GM12872 (cell line): ENCODE results near the gene LRRC30.

Experiments
- CTCF ChIP-seq: IDR thresholded peaks from 3 replicates; pipeline ENCODE4 v1.5.1; 2011; ENCODE audit warnings: low read depth, mild to moderate bottlenecking, low read length, moderate library complexity; ENCODE audit not compliant: insufficient read depth

Gene LRRC30

GRCh38 chr18:7237673-7238272 lies 6.9 kb downstream of the LRRC30 start:
- TF ChIP-seq CTCF = no peak

DNA sequence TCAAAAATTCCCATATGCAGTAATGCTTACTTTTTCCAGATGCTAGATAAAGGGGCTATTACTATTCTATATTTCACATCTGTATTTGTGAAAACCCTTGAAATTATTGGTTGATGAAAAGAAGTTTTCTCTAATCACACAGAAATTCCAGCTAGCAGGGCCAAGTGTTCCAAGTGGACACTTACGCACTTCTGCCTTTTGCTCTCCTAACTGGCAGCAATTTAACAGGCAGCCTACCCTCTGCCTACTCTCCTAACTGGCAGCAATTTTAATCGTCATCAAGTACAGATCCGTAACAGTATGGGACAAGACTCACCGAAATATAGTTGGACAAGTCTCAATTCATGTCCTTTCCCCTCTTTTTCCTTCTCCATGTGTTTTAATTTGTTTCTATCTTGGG lies 12.0 kb downstream of the LRRC30 start:
- no peak for TF ChIP-seq CTCF

DNA sequence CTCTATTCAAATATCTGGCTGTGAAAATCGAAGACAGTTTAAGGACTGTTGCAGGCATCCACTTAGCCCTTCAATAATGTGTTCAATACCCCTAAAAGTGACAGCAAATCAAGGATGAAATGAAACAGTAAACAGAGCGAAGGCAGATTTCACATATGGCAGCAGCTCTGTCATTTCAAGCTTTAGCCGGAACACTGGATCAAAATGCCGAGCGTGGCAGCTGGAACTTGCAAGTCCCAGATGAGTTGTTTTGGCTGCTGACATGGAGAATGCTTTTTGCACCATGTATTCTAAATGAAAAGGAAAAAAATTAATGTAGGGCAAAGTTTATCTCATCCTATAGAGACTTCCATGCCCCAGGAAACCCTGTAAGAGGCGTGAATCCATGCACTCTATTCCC lies 18.0 kb downstream of the LRRC30 start:
- no peak for TF ChIP-seq CTCF

DNA sequence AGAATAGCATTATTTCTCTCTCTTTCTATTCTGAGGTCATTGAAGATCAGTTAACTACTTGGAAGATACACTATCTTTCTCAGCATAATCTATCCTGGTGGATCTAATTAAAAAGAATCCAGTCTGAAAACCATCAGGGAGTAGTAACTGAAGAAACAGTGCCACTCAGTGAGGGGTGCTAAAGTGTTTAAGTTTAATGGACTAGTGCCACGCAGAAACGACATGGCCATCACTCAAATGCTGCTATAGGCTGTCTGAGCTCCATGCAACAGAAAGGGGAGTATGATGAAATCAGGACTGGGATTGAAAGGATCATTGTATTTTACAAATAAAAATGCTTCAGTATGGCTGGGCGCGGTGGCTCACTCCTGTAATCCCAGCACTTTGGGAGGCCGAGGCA lies 23.3 kb downstream of the LRRC30 start:
- no peak for TF ChIP-seq CTCF

DNA sequence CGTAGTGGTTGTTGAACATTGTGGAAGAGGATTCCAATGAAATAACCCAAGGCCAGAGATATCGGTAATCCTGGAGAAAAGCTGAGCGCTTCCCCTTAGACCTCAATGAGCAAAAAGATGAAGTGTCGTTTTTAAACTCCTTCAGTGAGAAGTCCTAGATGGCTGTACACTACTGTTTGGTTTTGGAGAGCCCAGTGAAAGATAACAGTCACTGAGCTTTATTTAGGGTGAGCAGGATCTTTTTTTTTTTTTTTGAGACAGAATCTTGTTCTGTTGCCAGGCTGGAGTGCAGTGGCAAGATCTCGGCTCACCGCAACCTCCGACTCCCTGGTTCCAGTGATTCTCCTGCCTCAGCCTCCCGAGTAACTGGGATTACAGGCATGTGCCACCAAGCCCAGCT lies 24.2 kb downstream of the LRRC30 start:
- TF ChIP-seq CTCF = no peak

GRCh38 chr18:7255643-7256042 lies 24.8 kb downstream of the LRRC30 start:
- no peak for TF ChIP-seq CTCF

DNA sequence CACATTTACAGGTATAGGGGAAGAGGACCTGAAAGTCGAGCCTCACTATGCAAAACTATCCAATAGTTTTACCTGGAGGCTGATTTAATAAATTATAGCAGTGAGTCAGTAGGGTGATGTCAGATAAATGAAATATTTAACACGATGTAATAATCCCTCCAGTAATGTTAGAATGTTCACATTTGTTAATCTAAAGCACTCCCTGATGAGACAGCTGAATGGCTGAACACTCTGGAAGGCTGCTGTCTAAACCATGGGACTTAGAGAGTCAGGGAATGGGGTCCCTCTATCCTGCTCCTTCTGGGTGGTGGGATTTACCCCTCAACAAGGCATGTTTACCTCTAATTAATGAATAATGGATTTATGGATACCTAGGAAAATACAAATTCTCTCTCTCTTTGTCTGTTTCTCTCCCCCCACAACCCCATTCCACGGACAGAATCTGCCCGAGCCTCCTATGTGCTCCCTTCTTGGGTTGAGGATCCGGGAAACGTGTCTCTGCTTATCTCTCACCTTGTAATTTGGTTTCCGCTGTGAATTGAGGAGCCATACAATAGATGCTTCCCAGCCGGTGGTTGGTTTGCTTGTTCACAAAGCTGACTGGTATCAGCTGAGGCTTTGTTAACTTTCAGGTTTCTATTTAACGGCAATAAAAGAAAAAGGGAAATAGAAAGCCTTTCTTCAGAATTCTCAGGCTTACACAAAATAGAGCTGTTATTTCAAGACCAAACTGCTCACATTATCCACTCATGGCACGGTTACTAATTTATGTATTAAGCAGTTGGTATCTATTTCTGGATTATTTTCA lies 25.9 kb downstream of the LRRC30 start:
- no peak for TF ChIP-seq CTCF
